ENCODE data around the gene LDLRAD4.

Gene LDLRAD4

DNA sequence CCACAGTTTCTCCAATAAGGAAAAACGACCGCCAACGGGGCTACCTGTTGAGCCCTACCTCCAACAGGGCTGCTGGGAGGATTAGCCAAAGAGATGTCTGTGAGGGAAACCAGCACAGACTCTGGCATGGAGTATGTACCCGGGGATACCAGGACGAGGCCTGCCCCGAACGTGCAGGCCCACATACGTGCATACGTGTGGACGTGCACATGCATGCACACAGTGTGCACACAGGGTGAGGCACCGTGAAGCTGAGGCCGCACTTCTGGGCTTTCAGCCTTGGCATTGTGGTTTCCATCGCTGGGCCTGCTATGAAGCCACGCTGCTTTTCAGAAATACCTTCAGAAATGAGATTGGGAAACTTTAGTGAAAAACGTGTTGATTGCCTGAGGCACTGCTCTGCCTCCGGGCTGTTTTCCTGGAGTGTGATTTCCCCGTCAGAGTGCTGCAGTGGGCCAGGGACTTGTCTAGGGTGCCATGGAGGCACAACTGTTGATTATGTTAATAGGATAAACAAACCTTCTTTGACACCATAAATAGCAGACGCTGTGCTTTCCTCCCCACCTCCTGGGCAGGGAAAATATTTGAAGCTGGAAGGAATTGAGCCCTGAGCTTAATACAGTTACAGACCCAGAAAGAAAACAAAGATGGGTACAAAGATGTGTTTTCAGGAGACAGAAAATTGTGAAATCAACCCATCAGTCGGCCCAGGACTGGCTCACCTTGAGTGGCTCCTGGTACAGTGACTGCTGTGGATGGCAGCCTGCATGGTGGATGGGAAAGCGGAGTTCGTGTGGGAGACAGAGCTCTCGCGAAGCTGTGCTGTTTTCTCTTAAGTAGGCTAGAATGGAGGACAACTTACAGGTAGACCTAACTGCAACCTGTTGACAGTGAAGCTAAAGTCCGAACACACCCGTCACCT is 325.5 kb downstream of the LDLRAD4 start:
- TF ChIP-seq POLR2A (IDR thresholded peaks at IDR 0.05; ENCODE audit: low read depth, low read length), result no peak
- no peak for DNase-seq (ENCODE audit: insufficient read length, low spot score)
- no peak for FAIRE-seq

DNA sequence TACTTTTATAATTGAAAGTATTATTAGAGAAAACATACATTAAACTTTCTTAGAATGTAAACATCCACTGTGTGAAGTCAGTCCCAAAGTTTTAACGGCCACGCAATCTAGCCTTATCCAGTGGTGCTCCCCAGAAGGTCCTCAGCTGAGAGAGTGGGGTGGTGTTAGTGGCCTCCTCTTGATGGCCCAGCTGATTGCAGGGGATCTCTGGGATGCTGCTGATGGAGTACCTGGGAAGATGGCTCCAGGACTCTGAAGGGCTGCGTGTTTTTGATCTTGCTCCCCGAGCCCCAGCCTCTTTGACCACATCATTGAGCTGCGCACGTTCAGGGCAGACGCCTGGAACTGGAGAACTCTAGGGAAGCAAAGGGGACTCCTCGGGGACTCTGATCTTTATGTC is 326.4 kb downstream of the LDLRAD4 start:
- no peak for DNase-seq (ENCODE audit: insufficient read length, low spot score)
- FAIRE-seq, result no peak
- TF ChIP-seq POLR2A (IDR thresholded peaks at IDR 0.05; ENCODE audit: low read depth, low read length), result no peak

DNA sequence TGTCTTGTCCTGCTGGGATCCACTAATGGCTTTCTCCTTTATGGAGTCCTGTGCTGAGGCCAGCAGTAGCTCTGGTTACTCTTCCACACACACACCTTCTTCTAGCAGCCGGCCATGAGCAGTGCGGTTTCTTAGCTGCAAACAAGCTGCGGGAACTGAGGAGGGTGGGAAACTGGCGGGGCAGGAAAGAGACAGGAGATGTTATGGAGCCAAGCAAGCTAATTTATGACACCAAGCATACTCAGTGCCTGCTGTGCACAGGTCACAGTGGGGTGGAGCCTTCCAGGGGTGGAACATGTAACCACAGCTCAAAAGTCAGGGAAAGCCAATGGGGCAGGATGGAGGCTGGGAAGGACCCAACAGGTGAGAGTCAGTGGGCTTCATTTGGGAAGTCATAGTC is 327.0 kb downstream of the LDLRAD4 start:
- FAIRE-seq (no peak), DNase-seq (ENCODE audit: insufficient read length, low spot score) (no peak)
- TF ChIP-seq POLR2A (IDR thresholded peaks at IDR 0.05; ENCODE audit: low read depth, low read length), result no peak

DNA sequence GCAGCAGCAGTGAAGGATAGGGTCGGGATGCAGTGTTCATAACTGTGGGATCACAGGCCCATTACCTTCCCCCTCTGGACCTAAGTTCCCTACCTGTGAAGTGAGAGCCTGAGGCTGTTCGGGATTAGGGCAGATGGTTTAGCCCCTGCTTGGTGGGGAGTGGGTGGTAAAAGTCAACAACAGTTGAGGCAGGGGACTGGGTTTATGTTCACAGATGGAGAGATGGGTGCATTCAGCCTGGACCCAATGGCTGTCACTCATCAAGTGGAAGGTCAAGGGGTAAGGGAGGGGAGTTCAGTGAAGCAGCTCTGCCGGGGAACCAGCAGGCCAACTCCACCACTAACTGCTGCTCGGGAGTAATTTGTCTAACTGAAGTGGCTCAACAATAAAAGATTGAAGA is 327.4 kb downstream of the LDLRAD4 start:
- FAIRE-seq, result no peak

DNA sequence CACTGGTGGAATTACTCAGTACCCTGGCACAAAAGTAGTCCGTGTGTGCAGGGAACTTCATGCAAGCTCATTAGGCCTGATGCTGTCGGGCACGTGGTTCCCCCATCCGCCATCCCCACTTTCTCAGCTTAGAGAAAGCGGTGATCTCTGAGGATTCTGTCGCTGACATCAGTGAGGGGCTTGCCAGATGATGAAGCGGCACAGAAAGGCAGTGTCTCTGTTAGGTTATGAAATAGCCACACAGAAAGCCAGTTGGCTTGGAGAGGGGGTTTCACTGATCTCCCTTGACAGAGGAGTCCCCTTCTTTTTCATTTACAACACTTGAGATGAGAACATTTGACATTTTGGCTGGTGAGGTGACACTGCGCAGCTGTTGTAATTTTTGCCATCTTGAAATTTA is 328.1 kb downstream of the LDLRAD4 start:
- no peak for FAIRE-seq
- no peak for DNase-seq (ENCODE audit: insufficient read length, low spot score)

More for the DNA sequence above, 327.4 kb downstream of the LDLRAD4 start:
- TF ChIP-seq POLR2A (IDR thresholded peaks at IDR 0.05; ENCODE audit: low read depth, low read length), result no peak
- no peak for DNase-seq (ENCODE audit: insufficient read length, low spot score)

DNA sequence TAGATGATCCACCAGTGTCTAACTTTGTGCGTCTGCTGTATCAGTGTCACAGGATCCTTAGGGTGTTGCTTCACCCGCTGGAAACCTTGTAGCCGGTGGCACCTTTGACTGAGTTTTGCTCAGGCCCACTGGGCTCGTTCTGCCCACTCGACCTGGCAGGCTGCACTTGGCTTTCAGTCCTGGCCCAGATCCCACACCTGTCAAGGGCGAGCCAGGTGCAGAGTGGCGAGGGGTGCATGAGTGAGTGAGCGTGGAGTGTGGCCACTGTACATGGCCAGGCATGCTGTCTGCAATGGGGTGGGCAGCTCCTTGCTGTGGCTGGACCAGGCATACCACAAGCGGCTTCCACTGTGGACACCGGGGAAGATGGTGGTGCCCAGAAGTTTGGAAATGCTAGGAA is 328.8 kb downstream of the LDLRAD4 start:
- DNase-seq (ENCODE audit: insufficient read length, low spot score) (no peak), FAIRE-seq (no peak)
- TF ChIP-seq POLR2A (IDR thresholded peaks at IDR 0.05; ENCODE audit: low read depth, low read length), result no peak

More for the DNA sequence above, 328.1 kb downstream of the LDLRAD4 start:
- TF ChIP-seq POLR2A (IDR thresholded peaks at IDR 0.05; ENCODE audit: low read depth, low read length), result no peak

DNA sequence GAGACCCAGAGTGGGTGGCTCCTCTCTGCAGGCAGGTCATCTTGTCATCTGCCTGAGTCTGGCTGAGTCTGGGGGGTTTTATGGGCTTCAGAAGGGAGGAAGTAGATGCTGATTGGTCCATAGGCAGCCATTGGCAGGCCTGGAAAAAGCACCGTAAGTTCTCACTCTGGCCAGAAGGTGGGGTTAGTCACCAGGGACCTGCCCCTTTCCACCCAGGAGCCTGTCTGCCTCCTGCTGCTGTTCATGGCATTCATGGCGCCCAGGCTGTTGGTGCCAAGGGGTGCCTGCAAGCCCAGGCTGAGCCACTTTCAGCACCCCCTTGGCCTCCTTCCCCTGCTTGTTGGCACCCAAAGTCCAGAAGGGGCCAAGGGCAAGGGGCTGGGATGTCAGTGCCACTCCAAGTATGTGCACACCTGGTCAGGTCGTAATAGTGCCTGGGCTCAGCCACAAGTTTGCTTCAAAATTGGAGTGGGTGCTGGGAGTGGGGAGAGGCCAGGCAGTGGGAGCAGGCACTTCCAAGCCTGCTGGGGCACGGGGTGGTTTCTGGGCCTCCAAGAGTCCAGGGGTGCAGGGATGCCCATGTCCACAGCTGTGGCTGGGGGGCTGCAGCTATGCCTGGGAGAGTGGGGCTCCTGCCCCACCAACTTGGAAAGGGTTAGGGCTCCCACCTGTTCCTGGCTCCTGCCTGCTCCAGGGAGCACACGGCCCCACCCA is 329.7 kb downstream of the LDLRAD4 start:
- no peak for TF ChIP-seq POLR2A (IDR thresholded peaks at IDR 0.05; ENCODE audit: low read depth, low read length)
- DNase-seq (ENCODE audit: insufficient read length, low spot score) (no peak), FAIRE-seq (no peak)

DNA sequence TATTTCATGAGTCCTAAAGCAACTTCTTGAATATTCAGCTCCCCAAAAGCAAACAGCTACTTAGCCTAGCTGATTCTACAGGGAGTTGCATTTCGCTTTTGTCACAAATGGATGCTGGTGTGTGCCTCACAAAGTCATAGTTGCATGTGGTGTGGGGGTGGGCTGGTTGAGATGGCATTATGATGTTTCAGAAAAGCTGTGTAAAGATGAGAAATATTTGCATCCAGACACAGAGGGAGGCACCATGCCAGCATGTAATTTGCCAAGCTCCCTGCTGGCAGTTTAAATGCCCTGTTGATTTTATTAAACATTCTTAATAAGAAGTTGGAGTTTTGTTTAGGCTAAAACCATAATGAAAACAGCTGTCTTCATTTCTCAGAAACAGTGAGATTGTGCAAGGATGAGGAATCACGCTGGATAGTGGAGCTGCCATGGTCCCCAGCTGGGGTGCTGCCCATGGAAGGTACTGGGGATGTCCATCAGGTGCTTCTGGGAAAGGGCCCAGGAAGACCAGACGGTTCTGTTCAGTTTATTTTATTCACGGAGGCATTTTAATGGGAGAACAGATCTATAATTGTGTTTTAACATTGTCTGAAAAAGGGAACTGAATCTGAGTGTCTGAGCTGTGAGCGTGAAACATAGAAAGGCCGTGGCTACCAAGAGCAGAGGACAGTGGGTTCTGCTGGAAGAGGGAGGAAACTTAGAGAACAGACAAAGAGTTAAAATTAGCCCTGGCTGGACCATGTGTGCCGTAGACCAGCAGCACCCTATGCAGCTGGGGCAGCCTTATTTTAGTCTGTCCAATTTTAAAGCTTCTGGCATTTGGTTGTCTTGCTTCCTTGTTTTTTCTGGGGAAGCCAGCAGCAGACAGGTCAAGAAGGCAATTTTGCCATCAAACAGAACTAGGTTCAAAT is 330.7 kb downstream of the LDLRAD4 start:
- no peak for FAIRE-seq
- no peak for TF ChIP-seq POLR2A (IDR thresholded peaks at IDR 0.05; ENCODE audit: low read depth, low read length)
- no peak for DNase-seq (ENCODE audit: insufficient read length, low spot score)

DNA sequence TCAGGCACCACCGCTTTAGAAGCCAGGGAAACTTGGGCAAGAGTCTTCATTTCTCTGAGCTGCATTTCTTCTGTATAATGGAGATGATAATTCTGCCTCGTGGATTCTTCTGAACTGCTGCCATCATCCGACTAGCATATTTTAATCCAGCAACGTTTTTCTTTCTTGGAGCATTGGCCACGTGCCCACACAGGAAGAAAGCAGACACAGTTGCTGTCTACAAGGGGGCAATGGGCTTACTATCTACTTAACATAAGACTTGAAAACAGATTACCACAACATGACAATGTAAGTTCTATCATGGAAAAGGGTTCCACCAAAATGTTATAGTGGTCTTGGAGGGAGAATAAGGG is 331.3 kb downstream of the LDLRAD4 start:
- FAIRE-seq, result no peak
- no peak for TF ChIP-seq POLR2A (IDR thresholded peaks at IDR 0.05; ENCODE audit: low read depth, low read length)
- no peak for DNase-seq (ENCODE audit: insufficient read length, low spot score)

DNA sequence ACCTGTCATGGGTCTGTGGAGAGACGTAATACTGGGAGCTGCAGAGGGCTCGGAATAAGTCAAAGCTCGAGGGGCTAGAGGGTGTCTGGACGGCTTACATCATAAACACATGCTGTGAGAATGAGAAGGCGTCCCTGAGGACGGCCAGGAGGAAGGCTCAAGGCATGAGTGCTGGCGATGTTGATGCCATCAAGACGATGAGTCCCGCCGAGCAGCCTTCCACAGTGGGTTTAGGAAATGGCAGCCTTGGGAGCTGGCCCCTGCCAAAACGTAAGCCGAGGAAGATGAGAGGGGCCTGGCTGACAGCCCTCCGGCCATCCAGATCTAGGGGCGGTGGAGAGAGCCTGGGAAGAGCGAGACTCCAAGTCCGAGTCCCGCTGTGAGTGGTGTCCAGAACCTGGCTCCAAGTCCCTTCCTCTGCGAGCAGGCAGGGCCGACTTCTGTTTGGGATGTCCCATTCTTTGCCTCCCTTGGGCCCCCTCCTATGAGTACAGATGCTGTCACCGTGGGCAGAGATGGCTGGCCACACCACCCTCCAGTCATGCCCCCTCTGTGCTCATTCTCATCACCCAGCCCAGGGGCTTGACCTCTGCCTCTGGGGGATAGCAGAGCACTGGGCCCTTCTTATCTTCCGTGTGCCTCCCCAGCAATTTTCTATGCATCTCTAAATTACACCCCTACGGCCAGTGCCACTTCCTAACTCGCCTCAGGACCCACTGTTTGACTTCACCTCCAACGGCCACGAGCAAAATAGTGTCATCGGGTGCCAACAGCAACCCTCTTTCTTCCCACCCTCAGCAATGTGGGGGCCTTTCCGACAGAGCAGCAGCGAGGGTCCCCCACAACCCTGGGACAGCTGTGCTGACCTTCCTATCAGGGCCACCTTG is 332.1 kb downstream of the LDLRAD4 start:
- FAIRE-seq (no peak), DNase-seq (ENCODE audit: insufficient read length, low spot score) (no peak)
- no peak for TF ChIP-seq POLR2A (IDR thresholded peaks at IDR 0.05; ENCODE audit: low read depth, low read length)

DNA sequence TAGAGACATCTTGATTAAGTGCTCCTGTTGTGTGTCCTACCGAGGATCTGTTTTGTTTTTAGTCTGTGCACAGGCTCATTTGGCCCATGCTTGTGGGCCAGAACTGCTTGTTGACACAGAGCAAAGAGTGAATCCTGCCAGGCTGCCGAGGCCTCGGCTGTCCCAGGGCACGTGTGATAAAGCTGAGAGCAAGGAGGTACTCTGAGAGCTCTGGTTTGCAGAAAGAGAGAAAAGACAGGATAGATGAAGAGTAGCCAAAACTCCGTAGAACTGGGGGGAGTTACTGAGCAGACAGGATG is 332.7 kb downstream of the LDLRAD4 start:
- DNase-seq (ENCODE audit: insufficient read length, low spot score) (no peak), FAIRE-seq (no peak)
- no peak for TF ChIP-seq POLR2A (IDR thresholded peaks at IDR 0.05; ENCODE audit: low read depth, low read length)

DNA sequence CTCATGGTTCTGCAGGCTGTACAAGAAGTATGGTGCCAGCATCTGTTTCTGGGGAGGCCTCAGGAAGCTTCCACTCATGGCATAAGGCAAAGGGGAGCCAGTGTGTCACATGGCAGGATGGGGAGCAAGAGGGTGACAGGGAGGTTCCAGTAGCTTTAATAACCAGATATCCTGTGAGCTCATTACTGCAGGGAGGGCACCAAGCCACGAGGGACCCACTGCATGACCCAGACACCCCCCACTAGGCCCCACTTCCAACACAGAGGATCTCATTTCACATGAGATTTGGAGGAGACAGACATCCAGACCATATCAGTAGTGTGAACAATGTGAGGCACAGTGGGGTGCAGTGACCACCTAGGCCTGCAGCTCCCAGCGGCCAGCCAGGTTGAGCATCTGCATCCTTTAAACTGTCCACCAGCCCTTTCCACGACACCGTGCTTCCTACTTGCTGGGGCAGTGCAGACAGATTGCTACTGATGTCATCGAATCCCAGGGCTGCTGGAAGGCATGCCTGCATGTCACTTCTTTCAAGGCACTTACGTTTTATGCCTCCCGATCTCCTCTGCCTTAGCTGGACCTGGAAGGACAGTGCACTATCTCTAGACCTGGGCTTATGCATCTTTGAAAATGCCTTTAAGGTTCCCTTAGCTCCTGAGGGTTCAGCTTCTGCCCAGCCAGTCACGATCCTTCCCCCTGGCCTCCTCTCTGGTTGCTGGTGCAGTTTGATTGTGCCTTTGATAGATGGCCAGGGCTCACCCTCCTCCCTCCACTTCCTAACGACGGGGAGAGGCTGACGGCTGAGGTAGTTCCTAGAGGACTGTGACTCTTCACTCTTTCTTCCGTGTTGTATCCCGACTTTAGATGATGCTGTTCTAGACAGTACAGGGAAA is 333.5 kb downstream of the LDLRAD4 start:
- DNase-seq (ENCODE audit: insufficient read length, low spot score) (no peak), FAIRE-seq (no peak)
- no peak for TF ChIP-seq POLR2A (IDR thresholded peaks at IDR 0.05; ENCODE audit: low read depth, low read length)

Data from H54 (cell line).